ENCODE measurements around the gene INSIG1.

Gene INSIG1

GRCh38 chr7:155326385-155326784, 28.7 kb downstream of the INSIG1 start:
- H3K4me2 ChIP-seq (ENCODE audit: low read depth, low read length, poor library complexity, severe bottlenecking): no peak overlapping the region
- no peaks in the 10 kb centered on the region for H3K27me3 ChIP-seq (ENCODE audit: insufficient read depth, low read length, poor library complexity, severe bottlenecking)
- H3K36me3 ChIP-seq (ENCODE audit: insufficient read depth, low read length): no peaks in the 10 kb centered on the region
- no peaks in the 10 kb centered on the region; the same call in 1 of the 2 replicates for H3K9me3 ChIP-seq (ENCODE audit: insufficient read depth, low read depth, low read length)
- no peak for TF ChIP-seq CTCF (conservative IDR thresholded peaks at IDR 0.05; ENCODE audit: low read length)
- no peak for TF ChIP-seq EZH2phosphoT487 (IDR thresholded peaks at IDR 0.05; ENCODE audit: borderline replicate concordance)
- no peaks in the 10 kb centered on the region for H3K9me2 ChIP-seq (replicated peaks; ENCODE audit: low read depth, low read length)
- no peaks in the 10 kb centered on the region for H3K79me2 ChIP-seq (ENCODE audit: insufficient read depth, low read length)
- H2AFZ ChIP-seq (ENCODE audit: low read length): no peak overlapping the region
- H4K20me1 ChIP-seq (ENCODE audit: insufficient read depth, low read length, poor library complexity, severe bottlenecking): no peaks in the 10 kb centered on the region
- no peak overlapping the region for H3K4me3 ChIP-seq (ENCODE audit: low read length, poor library complexity, severe bottlenecking)
- no peaks in the 10 kb centered on the region for H3F3A ChIP-seq (ENCODE audit: low read depth)
- H3K9ac ChIP-seq (ENCODE audit: low read depth, low read length, poor library complexity, severe bottlenecking): no peak overlapping the region
- no peaks in the 10 kb centered on the region for H3K4me1 ChIP-seq (ENCODE audit: insufficient read depth, low read length, poor library complexity, severe bottlenecking)

GRCh38 chr7:155327590-155328320, 30.1 kb downstream of the INSIG1 start:
- no peak for TF ChIP-seq EZH2phosphoT487 (IDR thresholded peaks at IDR 0.05; ENCODE audit: borderline replicate concordance)
- no peak for TF ChIP-seq CTCF (conservative IDR thresholded peaks at IDR 0.05; ENCODE audit: low read length)
- H3K9me3 ChIP-seq (ENCODE audit: insufficient read depth, low read depth, low read length): no peaks in the 10 kb centered on the region; the same call in 1 of the 2 replicates
- no peaks in the 10 kb centered on the region for H3K9me2 ChIP-seq (replicated peaks; ENCODE audit: low read depth, low read length)
- no peaks in the 10 kb centered on the region for H3K79me2 ChIP-seq (ENCODE audit: insufficient read depth, low read length)
- no peak overlapping the region for H2AFZ ChIP-seq (ENCODE audit: low read length)
- no peaks in the 10 kb centered on the region for H3F3A ChIP-seq (ENCODE audit: low read depth)
- no peaks in the 10 kb centered on the region for H4K20me1 ChIP-seq (ENCODE audit: insufficient read depth, low read length, poor library complexity, severe bottlenecking)
- no peak overlapping the region for H3K4me2 ChIP-seq (ENCODE audit: low read depth, low read length, poor library complexity, severe bottlenecking)
- H3K4me1 ChIP-seq (ENCODE audit: insufficient read depth, low read length, poor library complexity, severe bottlenecking): no peaks in the 10 kb centered on the region
- H3K27me3 ChIP-seq (ENCODE audit: insufficient read depth, low read length, poor library complexity, severe bottlenecking): no peaks in the 10 kb centered on the region
- no peak overlapping the region for H3K4me3 ChIP-seq (ENCODE audit: low read length, poor library complexity, severe bottlenecking)
- no peaks in the 10 kb centered on the region for H3K36me3 ChIP-seq (ENCODE audit: insufficient read depth, low read length)
- H3K9ac ChIP-seq (ENCODE audit: low read depth, low read length, poor library complexity, severe bottlenecking): no peak overlapping the region

GRCh38 chr7:155329225-155329624, 31.5 kb downstream of the INSIG1 start:
- H3K9me3 ChIP-seq (ENCODE audit: insufficient read depth, low read depth, low read length): no peaks in the 10 kb centered on the region; the same call in 1 of the 2 replicates
- H2AFZ ChIP-seq (ENCODE audit: low read length): no peak overlapping the region
- no peaks in the 10 kb centered on the region for H4K20me1 ChIP-seq (ENCODE audit: insufficient read depth, low read length, poor library complexity, severe bottlenecking)
- H3K4me2 ChIP-seq (ENCODE audit: low read depth, low read length, poor library complexity, severe bottlenecking): no peak overlapping the region
- no peaks in the 10 kb centered on the region for H3F3A ChIP-seq (ENCODE audit: low read depth)
- no peak for TF ChIP-seq CTCF (conservative IDR thresholded peaks at IDR 0.05; ENCODE audit: low read length)
- no peak for TF ChIP-seq EZH2phosphoT487 (IDR thresholded peaks at IDR 0.05; ENCODE audit: borderline replicate concordance)
- H3K4me1 ChIP-seq (ENCODE audit: insufficient read depth, low read length, poor library complexity, severe bottlenecking): peaks cover 4% of the 10 kb centered on the region
- H3K36me3 ChIP-seq (ENCODE audit: insufficient read depth, low read length): no peaks in the 10 kb centered on the region
- H3K9ac ChIP-seq (ENCODE audit: low read depth, low read length, poor library complexity, severe bottlenecking): no peak overlapping the region
- no peak overlapping the region for H3K4me3 ChIP-seq (ENCODE audit: low read length, poor library complexity, severe bottlenecking)
- no peaks in the 10 kb centered on the region for H3K27me3 ChIP-seq (ENCODE audit: insufficient read depth, low read length, poor library complexity, severe bottlenecking)
- H3K79me2 ChIP-seq (ENCODE audit: insufficient read depth, low read length): no peaks in the 10 kb centered on the region
- H3K9me2 ChIP-seq (replicated peaks; ENCODE audit: low read depth, low read length): no peaks in the 10 kb centered on the region

Measured in Loucy (cell line).